GM12891 (cell line): Measurements from ENCODE around the gene CBX2.

Source experiments
- POLR2A ChIP-seq: IDR thresholded peaks from 2 replicates; pipeline ENCODE4 v1.6.1; 2011; ENCODE audit warnings: low read depth, low read length, control low read depth
- POLR2AphosphoS5 ChIP-seq: IDR thresholded peaks from 2 replicates; pipeline ENCODE4 v1.6.1; 2011; ENCODE audit warnings: low read depth, low read length, control low read depth
- TAF1 ChIP-seq: IDR thresholded peaks from 2 replicates; pipeline ENCODE4 v1.6.1; 2011; ENCODE audit warnings: low read depth, low read length, control low read depth

DNA sequence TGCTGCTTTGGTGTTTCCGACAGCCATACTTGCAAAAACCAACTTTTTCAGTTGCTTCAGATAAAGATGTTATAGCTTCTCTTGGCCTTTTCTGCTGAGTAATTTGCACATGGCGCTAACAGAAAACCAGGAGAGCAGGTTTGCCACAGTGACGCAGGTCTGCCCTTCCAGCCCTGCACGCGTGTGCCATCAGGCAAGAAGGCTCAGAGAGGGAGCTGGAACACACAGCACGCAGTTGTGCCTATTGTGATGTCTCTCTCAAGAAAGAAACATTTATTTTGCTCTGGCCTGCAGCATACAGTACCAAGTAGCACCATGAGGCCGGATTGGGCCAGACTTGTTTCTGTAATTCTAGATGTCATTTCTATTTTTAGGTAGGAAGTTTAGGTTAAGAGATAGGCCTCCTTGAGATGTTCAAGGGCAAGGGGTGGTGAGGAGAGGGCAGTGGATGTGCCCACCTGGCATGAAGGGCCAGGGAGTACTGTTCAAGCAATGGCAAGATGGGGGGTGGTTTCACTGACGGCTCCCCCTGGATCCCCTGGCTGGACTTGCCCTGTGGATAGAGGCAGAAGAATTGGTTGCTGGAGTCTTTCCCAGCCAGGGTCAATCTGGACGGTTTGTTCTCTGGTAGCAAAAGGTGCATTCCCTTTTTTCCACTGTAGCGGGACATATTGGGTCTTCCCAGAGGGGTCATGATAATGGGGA is 1.9 kb downstream of the CBX2 start:
- TF ChIP-seq POLR2A (no peak), POLR2AphosphoS5 (no peak), TAF1 (no peak)
